Mesendoderm (in vitro differentiated cells): ENCODE measurements around the gene SLC22A15.

Source experiments
- DNase-seq: peaks from one replicate; pipeline ENCODE4 v3.0.0; 2013
- H2AK5ac ChIP-seq: 2 replicates; pipeline ENCODE4 v1.6.1; 2013; ENCODE audit warnings: low read length, inconsistent platforms
- H2BK120ac ChIP-seq: 2 replicates; pipeline ENCODE4 v1.6.1; 2013; ENCODE audit warnings: low read depth, mild to moderate bottlenecking, low read length, moderate library complexity, mixed read lengths
- H2BK15ac ChIP-seq: replicated peaks from 2 replicates; pipeline ENCODE4 v1.6.1; 2013; ENCODE audit warnings: low read depth, mild to moderate bottlenecking, moderate library complexity
- H2BK5ac ChIP-seq: 2 replicates; pipeline ENCODE4 v1.6.1; 2013; ENCODE audit warnings: low read length, inconsistent platforms
- H3K18ac ChIP-seq: 2 replicates; pipeline ENCODE4 v1.6.1; 2013; ENCODE audit warnings: mild to moderate bottlenecking, low read length, mixed read lengths
- H3K23ac ChIP-seq: one replicate; pipeline ENCODE4 v1.6.1; 2013; ENCODE audit warnings: low read length
- H3K27ac ChIP-seq: 2 replicates; pipeline ENCODE4 v1.5.1; 2013; ENCODE audit warnings: low read depth, mild to moderate bottlenecking, inconsistent platforms, low read length, moderate library complexity
- H3K27me3 ChIP-seq: 2 replicates; pipeline ENCODE4 v1.6.1; 2013; ENCODE audit warnings: low read length, control low read depth, mild to moderate bottlenecking, inconsistent platforms; ENCODE audit not compliant: insufficient read depth, poor library complexity
- H3K36me3 ChIP-seq: 2 replicates; pipeline ENCODE4 v1.6.1; 2013; ENCODE audit warnings: low read length, inconsistent platforms; ENCODE audit not compliant: control insufficient read depth, insufficient read depth
- H3K4ac ChIP-seq: one replicate; pipeline ENCODE4 v1.6.1; 2013; ENCODE audit warnings: low read depth, mild to moderate bottlenecking, low read length, moderate library complexity
- H3K4me1 ChIP-seq: 2 replicates; pipeline ENCODE4 v1.6.1; 2013; ENCODE audit warnings: low read depth, low read length, inconsistent platforms; ENCODE audit not compliant: control insufficient read depth
- H3K4me2 ChIP-seq: 2 replicates; pipeline ENCODE4 v1.6.1; 2013; ENCODE audit warnings: low read length
- H3K4me3 ChIP-seq: 2 replicates; pipeline ENCODE4 v1.5.1; 2013; ENCODE audit warnings: mild to moderate bottlenecking, low read length
- H3K56ac ChIP-seq: one replicate; pipeline ENCODE4 v1.6.1; 2013; ENCODE audit warnings: low read length
- H3K79me1 ChIP-seq: 2 replicates; pipeline ENCODE4 v1.6.1; 2013; ENCODE audit warnings: low read length, inconsistent platforms
- H3K79me2 ChIP-seq: 2 replicates; pipeline ENCODE4 v1.6.1; 2013; ENCODE audit warnings: mild to moderate bottlenecking, low read length; ENCODE audit not compliant: control insufficient read depth, insufficient read depth
- H3K9ac ChIP-seq: 2 replicates; pipeline ENCODE4 v1.6.1; 2013; ENCODE audit warnings: low read length, inconsistent platforms
- H4K5ac ChIP-seq: one replicate; pipeline ENCODE4 v1.6.1; 2013; ENCODE audit warnings: low read length
- H4K8ac ChIP-seq: one replicate; pipeline ENCODE4 v1.6.1; 2013; ENCODE audit warnings: low read depth, mild to moderate bottlenecking, control low read depth, low read length, moderate library complexity
- WGBS: extraction: QIAGEN DNeasy Blood & Tissue Kit; methylation state at CpG from one replicate; pipeline ENCODE4 v1.1.7; 2013; ENCODE audit warnings: low lambda C conversion rate, missing lambda C conversion rate; ENCODE audit not compliant: insufficient coverage; ENCODE audit errors: extremely low coverage; 5-methylcytosine and 5-hydroxymethylcytosine counted together

The SLC22A15 gene

GRCh38 chr1:116020668-116021272, 44.5 kb downstream of the SLC22A15 start:
- H2AK5ac ChIP-seq, result no peak overlapping the region
- H3K56ac ChIP-seq, result no peak overlapping the region
- H3K27ac ChIP-seq, result no peak overlapping the region
- no CpG with 5 or more reads among the region's 5 CpGs for WGBS
- H3K4me1 ChIP-seq, result no peaks in the 10 kb centered on the region
- H3K27me3 ChIP-seq, result no peaks in the 10 kb centered on the region
- H2BK120ac ChIP-seq, result no peak overlapping the region
- no peak overlapping the region for H3K4me3 ChIP-seq
- H3K18ac ChIP-seq, result no peak overlapping the region
- H2BK15ac ChIP-seq, result no peak overlapping the region
- peak; percentile 90 for DNase-seq
- no peak overlapping the region for H3K4ac ChIP-seq
- no peak overlapping the region for H2BK5ac ChIP-seq
- no peaks in the 10 kb centered on the region for H3K79me1 ChIP-seq
- H4K8ac ChIP-seq, result no peak overlapping the region
- no peaks in the 10 kb centered on the region for H3K36me3 ChIP-seq
- H4K5ac ChIP-seq, result no peak overlapping the region
- H3K4me2 ChIP-seq, result no peak overlapping the region
- no peak overlapping the region for H3K23ac ChIP-seq
- no peaks in the 10 kb centered on the region for H3K79me2 ChIP-seq
- no peak overlapping the region for H3K9ac ChIP-seq

GRCh38 chr1:116024626-116025025, 48.3 kb downstream of the SLC22A15 start:
- H3K36me3 ChIP-seq, result no peaks in the 10 kb centered on the region
- no peaks in the 10 kb centered on the region for H3K79me2 ChIP-seq
- no peak overlapping the region for H2BK5ac ChIP-seq
- H3K23ac ChIP-seq, result no peak overlapping the region
- H4K5ac ChIP-seq, result no peak overlapping the region
- no peak for DNase-seq
- no peak overlapping the region for H3K4me2 ChIP-seq
- no peak overlapping the region for H3K4me3 ChIP-seq
- no peaks in the 10 kb centered on the region for H3K4me1 ChIP-seq
- no peaks in the 10 kb centered on the region for H3K79me1 ChIP-seq
- WGBS, result no CpG with 5 or more reads among the region's 3 CpGs
- no peak overlapping the region for H2AK5ac ChIP-seq
- no peak overlapping the region for H2BK120ac ChIP-seq
- no peak overlapping the region for H3K56ac ChIP-seq
- H3K18ac ChIP-seq, result no peak overlapping the region
- H3K4ac ChIP-seq, result no peak overlapping the region
- no peaks in the 10 kb centered on the region for H3K27me3 ChIP-seq
- no peak overlapping the region for H4K8ac ChIP-seq
- no peak overlapping the region for H3K27ac ChIP-seq
- H2BK15ac ChIP-seq, result no peak overlapping the region
- H3K9ac ChIP-seq, result no peak overlapping the region

GRCh38 chr1:116026631-116027030, 50.3 kb downstream of the SLC22A15 start:
- no peak overlapping the region for H4K5ac ChIP-seq
- no peak overlapping the region for H3K18ac ChIP-seq
- no peak overlapping the region for H3K9ac ChIP-seq
- no peak overlapping the region for H2BK15ac ChIP-seq
- no peak overlapping the region for H3K4me2 ChIP-seq
- DNase-seq, result no peak
- H3K4me1 ChIP-seq, result no peaks in the 10 kb centered on the region
- no peak overlapping the region for H3K27ac ChIP-seq
- no peak overlapping the region for H3K4me3 ChIP-seq
- H3K4ac ChIP-seq, result no peak overlapping the region
- H2BK120ac ChIP-seq, result no peak overlapping the region
- no peaks in the 10 kb centered on the region for H3K36me3 ChIP-seq
- H3K79me1 ChIP-seq, result no peaks in the 10 kb centered on the region
- H3K79me2 ChIP-seq, result no peaks in the 10 kb centered on the region
- no peak overlapping the region for H2AK5ac ChIP-seq
- no peak overlapping the region for H4K8ac ChIP-seq
- H3K27me3 ChIP-seq, result no peaks in the 10 kb centered on the region
- H3K23ac ChIP-seq, result no peak overlapping the region
- no CpG with 5 or more reads among the region's 4 CpGs for WGBS
- no peak overlapping the region for H2BK5ac ChIP-seq
- H3K56ac ChIP-seq, result no peak overlapping the region

GRCh38 chr1:116031302-116031835, 55.1 kb downstream of the SLC22A15 start:
- Histone ChIP-seq H3K4me1 (no peaks in the 10 kb centered on the region), H3K23ac (no peak overlapping the region), H2BK120ac (no peak overlapping the region), H4K5ac (no peak overlapping the region), H2AK5ac (no peak overlapping the region), H2BK15ac (no peak overlapping the region), H4K8ac (no peak overlapping the region), H3K56ac (no peak overlapping the region), H3K4me3 (no peak overlapping the region), H3K27ac (no peak overlapping the region), H3K9ac (no peak overlapping the region), H3K4me2 (no peak overlapping the region), H2BK5ac (no peak overlapping the region), H3K79me2 (no peaks in the 10 kb centered on the region), H3K79me1 (no peaks in the 10 kb centered on the region), H3K18ac (no peak overlapping the region), H3K27me3 (no peaks in the 10 kb centered on the region), H3K4ac (no peak overlapping the region), H3K36me3 (no peaks in the 10 kb centered on the region)
- no peak for DNase-seq
- WGBS, result no CpG with 5 or more reads among the region's 13 CpGs

GRCh38 chr1:116033322-116033721, 57.0 kb downstream of the SLC22A15 start:
- Histone ChIP-seq H4K5ac (no peak overlapping the region), H3K23ac (no peak overlapping the region), H3K36me3 (no peaks in the 10 kb centered on the region), H3K56ac (no peak overlapping the region), H4K8ac (no peak overlapping the region), H2BK5ac (no peak overlapping the region), H2AK5ac (no peak overlapping the region), H2BK15ac (no peak overlapping the region), H3K79me1 (no peaks in the 10 kb centered on the region), H3K27ac (no peak overlapping the region), H3K18ac (no peak overlapping the region), H3K4ac (no peak overlapping the region), H3K4me1 (no peaks in the 10 kb centered on the region), H3K79me2 (no peaks in the 10 kb centered on the region), H3K4me2 (no peak overlapping the region), H3K4me3 (no peak overlapping the region), H3K9ac (no peak overlapping the region), H3K27me3 (no peaks in the 10 kb centered on the region), H2BK120ac (no peak overlapping the region)
- WGBS, result no CpG with 5 or more reads among the region's 3 CpGs
- DNase-seq, result peak; percentile 17

GRCh38 chr1:116036255-116036654, 59.9 kb downstream of the SLC22A15 start:
- Histone ChIP-seq H3K4me3 (no peak overlapping the region), H3K27me3 (no peaks in the 10 kb centered on the region), H3K9ac (no peak overlapping the region), H3K23ac (no peak overlapping the region), H4K8ac (no peak overlapping the region), H3K18ac (no peak overlapping the region), H3K79me2 (no peaks in the 10 kb centered on the region), H2BK15ac (no peak overlapping the region), H2BK5ac (no peak overlapping the region), H2AK5ac (no peak overlapping the region), H2BK120ac (no peak overlapping the region), H3K4me1 (no peaks in the 10 kb centered on the region), H3K4me2 (no peak overlapping the region), H4K5ac (no peak overlapping the region), H3K56ac (no peak overlapping the region), H3K27ac (no peak overlapping the region), H3K79me1 (no peaks in the 10 kb centered on the region), H3K36me3 (no peaks in the 10 kb centered on the region), H3K4ac (no peak overlapping the region)
- no CpG with 5 or more reads among the region's 4 CpGs for WGBS
- DNase-seq, result peak; percentile 66
